Erythroblast (primary cell): ENCODE data around the gene STXBP4.

Experiments
- GATA1 ChIP-seq: IDR thresholded peaks from 2 replicates; pipeline ENCODE4 v1.6.1; 2011; ENCODE audit warnings: low read depth, mild to moderate bottlenecking, control low read depth, low read length, moderate library complexity
- POLR2A ChIP-seq: IDR thresholded peaks from 2 replicates; pipeline ENCODE4 v1.6.1; 2011; ENCODE audit warnings: mild to moderate bottlenecking, low read length

DNA sequence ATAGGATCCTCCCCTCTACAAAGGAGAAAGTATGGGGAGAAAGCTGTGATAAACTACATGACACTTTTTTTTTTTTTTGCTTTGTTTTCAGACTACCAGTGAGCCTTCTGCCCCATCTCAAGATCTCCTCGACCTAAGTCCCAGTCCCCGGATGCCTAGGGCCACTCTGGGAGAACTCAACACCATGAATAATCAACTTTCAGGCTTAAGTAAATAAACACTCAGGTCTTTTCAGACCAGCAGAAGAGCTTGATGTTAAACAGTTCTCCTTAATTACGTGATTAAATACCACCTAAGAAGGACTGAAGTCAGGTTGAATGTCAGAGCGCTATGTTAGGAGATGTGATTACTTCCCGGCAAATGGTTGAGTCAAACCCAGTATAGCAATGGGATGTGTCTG, 31.5 kb upstream of the STXBP4 start:
- TF ChIP-seq POLR2A (no peak), GATA1 (no peak)
